Measurements from ENCODE around the gene HOXC13. TPM values are rescaled to one million over a fixed set of nuclear protein-coding genes. Genes with fewer than 3 reads are reported as not detected.

Gene HOXC13
- total and polyA plus RNA-seq, 2 of the 13 experiments (the other 11 are each of a cell fraction or from before 2014, with no cell fraction given): 0.07 TPM; not detected in 1

DNA sequence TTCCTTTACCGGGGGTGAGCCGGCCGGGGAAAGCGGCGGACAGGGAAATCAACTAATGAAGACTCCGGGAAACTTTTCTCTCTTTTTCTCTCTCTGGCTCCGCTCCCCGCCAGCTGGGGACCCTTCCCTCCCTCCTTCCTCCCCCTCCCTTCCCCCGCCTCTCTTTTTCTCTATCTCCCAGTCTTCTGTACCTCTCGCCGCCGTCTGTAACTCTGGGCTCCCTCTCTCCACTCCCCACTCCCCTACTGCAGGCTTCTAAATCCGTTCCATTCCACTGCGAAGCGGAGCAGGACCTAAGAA, 27.4 kb downstream of the HOXC13 start (continued):
- TF ChIP-seq, protein P1, sequence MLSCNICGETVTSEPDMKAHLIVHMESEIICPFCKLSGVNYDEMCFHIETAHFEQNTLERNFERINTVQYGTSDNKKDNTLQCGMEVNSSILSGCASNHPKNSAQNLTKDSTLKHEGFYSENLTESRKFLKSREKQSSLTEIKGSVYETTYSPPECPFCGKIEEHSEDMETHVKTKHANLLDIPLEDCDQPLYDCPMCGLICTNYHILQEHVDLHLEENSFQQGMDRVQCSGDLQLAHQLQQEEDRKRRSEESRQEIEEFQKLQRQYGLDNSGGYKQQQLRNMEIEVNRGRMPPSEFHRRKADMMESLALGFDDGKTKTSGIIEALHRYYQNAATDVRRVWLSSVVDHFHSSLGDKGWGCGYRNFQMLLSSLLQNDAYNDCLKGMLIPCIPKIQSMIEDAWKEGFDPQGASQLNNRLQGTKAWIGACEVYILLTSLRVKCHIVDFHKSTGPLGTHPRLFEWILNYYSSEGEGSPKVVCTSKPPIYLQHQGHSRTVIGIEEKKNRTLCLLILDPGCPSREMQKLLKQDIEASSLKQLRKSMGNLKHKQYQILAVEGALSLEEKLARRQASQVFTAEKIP (CRISPR knock-in tag; IDR thresholded peaks at IDR 0.05; ENCODE audit: borderline replicate concordance): no peak
- TF ChIP-seq SOX6 (IDR thresholded peaks at IDR 0.05): no peak
- TF ChIP-seq SOX6 (CRISPR knock-in tag; IDR thresholded peaks at IDR 0.05): no peak

DNA sequence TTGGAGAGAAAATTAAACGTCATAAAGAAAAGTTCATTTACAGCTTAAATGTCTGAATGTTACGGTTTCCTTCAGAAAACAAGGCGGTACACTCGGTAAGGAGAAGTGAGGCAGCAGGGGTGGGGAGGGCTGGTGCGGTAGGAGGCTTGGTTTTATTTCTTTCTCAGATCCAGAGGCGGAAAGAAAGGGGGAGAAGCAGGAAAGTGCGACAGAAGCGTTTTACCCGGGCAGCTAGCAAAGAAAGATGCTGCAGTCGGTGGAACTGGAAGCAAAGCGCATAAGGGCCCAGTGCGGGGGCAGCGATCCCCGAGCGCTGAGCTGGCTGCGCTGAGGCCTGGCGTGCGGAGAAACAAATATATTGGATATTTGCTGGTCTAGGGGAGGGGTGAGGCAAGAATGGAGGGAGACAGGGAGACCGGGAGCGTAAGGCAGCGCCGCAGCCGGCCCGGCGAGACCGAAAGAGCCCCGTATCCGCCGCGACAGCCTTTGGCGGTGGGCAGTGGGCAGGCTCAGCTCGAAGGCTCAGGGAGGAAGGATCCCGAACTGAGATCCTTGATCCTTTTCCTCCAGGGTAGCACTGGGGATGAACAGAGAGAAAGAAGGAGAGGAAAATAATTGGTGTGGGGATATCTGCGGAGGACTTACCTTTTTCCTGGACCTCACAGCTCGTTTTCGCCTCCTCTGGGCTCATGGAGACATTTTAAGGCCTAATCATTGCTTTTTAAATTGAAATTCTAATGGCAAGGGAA, 27.9 kb downstream of the HOXC13 start:
- TF ChIP-seq EZH2 (conservative IDR thresholded peaks at IDR 0.05; ENCODE audit: low read depth, low read length) (peak; percentile 97), MED8 (CRISPR knock-in tag; IDR thresholded peaks at IDR 0.05; ENCODE audit: insufficient replicate concordance) (no peak)
- peaks cover 19 to 99% of the 10 kb centered on the region in 2 experiments for H3K27me3 ChIP-seq (ENCODE audit: control insufficient read depth in 1 of 2, insufficient read depth in 2 of 2, low read length in 2 of 2)
- DNase-seq (ENCODE audit: low spot score): no peak
- H3K4me1 ChIP-seq (ENCODE audit: insufficient read depth, low read length): no peaks in the 10 kb centered on the region
- no peaks in the 10 kb centered on the region for H3K79me2 ChIP-seq (ENCODE audit: insufficient read depth, low read length)
- intact Hi-C loops (cut with micrococcal nuclease; ENCODE audit: unreplicated experiment): no loop called here
- 0 out of 2 replicates have a peak, but pooled peaks cover 2% of the 10 kb centered on the region for H4K20me1 ChIP-seq (ENCODE audit: insufficient read depth, low read length)
- FAIRE-seq: no peak
- 23% methylated on average over 36 of the region's 36 CpGs for WGBS (ENCODE audit: low lambda C conversion rate)
- no peak overlapping the region for H3K4me2 ChIP-seq (ENCODE audit: low read depth, low read length)
- H3K36me3 ChIP-seq (replicated peaks in 1 of 2; ENCODE audit: control insufficient read depth in 1 of 2, insufficient read depth in 2 of 2, low read length in 2 of 2): no peaks in the 10 kb centered on the region
- H3K4me3 ChIP-seq (replicated peaks in 1 of 3; ENCODE audit: insufficient read depth in 1 of 3, low read depth in 2 of 3, low read length in 3 of 3): no peak overlapping the region
- no peak overlapping the region for H3K27ac ChIP-seq (ENCODE audit: extremely low read length, insufficient read depth, low read length)
- H2AFZ ChIP-seq (ENCODE audit: low read length): no peak overlapping the region
- no peaks in the 10 kb centered on the region for H3K9me3 ChIP-seq (ENCODE audit: low read length)
- POLR2A ChIA-PET: no interaction called here
- ATAC-seq: no peak
- no peak overlapping the region for H3K9ac ChIP-seq (ENCODE audit: insufficient read depth, low read depth, low read length)
- CTCF ChIA-PET (ENCODE audit: low intra/inter-chr PET ratio, low total read pairs): no interaction called here
- in situ Hi-C loops (cut with HindIII; ENCODE audit: extremely low pct_ligation_motif_present, low pct_unique_long_range_greater_than_20kb): no loop called here
- BruUV-seq (replicated peaks): no TSS peak

Measured in HepG2 (cell line).